Mucosa of stomach (tissue), 1 donor: Measurements from ENCODE around the gene TOLLIP.

ENCODE experiments used
- H3K27me3 ChIP-seq: one replicate; pipeline ENCODE4 v1.7.0; 2013; ENCODE audit warnings: mild to moderate bottlenecking, low read length; ENCODE audit not compliant: control insufficient read depth, insufficient read depth
- H3K36me3 ChIP-seq: one replicate; pipeline ENCODE4 v1.7.0; 2013; ENCODE audit warnings: low read length; ENCODE audit not compliant: control insufficient read depth, insufficient read depth
- H3K4me1 ChIP-seq: one replicate; pipeline ENCODE4 v1.7.0; 2013; ENCODE audit warnings: mild to moderate bottlenecking, low read length; ENCODE audit not compliant: control insufficient read depth, insufficient read depth
- H3K4me3 ChIP-seq: one replicate; pipeline ENCODE4 v1.7.0; 2013; ENCODE audit warnings: low read length
- H3K9ac ChIP-seq: one replicate; pipeline ENCODE4 v1.7.0; 2013; ENCODE audit warnings: mild to moderate bottlenecking, low read length, moderate library complexity
- H3K9me3 ChIP-seq: one replicate; pipeline ENCODE4 v1.7.0; 2013; ENCODE audit warnings: mild to moderate bottlenecking, low read length, moderate library complexity; ENCODE audit not compliant: control insufficient read depth
- donor health status: Pancreatic carcinoma.

The TOLLIP gene

DNA sequence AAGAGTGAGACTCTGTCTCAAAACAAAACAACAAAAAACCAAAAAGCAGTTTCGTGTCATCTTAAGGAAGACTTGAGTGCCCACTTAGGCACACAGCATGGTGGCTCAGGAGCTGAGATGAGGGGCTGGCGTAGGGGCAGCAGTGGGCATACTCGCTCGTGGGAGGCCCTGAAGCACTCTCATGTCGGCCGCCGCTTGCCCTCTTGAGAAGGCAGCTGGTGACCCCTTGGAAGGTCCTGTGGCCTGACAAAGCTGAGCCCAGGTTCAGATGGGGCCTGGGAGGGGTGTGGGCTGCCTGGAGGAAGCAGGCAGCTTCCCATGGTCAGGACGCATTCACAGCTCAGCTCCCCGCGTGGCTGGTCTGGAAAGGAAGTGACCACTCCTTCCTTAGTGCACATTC, 71.6 kb downstream of the TOLLIP start:
- Histone ChIP-seq H3K4me3 (no peak overlapping the region), H3K9me3 (no peaks in the 10 kb centered on the region)

DNA sequence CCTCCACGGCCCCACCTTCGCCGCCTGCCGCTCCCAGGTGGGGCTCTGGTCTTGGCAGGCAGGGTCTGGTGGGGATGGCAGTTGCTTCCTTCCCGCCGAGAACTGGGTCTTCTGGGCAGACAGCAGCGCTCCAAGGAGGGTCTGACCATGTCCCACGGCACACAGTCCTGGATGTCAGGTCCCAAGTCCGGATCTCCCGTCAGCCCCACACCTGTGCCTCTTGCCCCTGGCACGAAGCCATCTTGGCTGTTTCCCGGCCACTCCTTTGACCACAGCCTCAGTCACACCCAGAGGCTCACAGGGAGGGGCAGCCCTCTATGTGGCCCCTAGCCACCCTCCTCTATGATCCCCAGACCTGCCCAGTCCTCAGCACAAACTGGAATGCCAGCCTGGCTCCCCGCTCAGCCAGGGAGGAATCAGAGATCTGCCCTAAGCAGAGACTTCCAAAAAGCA, 72.3 kb downstream of the TOLLIP start:
- Histone ChIP-seq H3K27me3 (peaks cover 6% of the 10 kb centered on the region), H3K4me3 (no peak overlapping the region), H3K9ac (no peak overlapping the region), H3K9me3 (no peaks in the 10 kb centered on the region), H3K4me1 (peaks cover 20% of the 10 kb centered on the region), H3K36me3 (no peaks in the 10 kb centered on the region)

More for the DNA sequence above, 71.6 kb downstream of the TOLLIP start:
- Histone ChIP-seq H3K9ac (no peak overlapping the region), H3K27me3 (peaks cover 6% of the 10 kb centered on the region), H3K4me1 (peaks cover 20% of the 10 kb centered on the region), H3K36me3 (no peaks in the 10 kb centered on the region)

DNA sequence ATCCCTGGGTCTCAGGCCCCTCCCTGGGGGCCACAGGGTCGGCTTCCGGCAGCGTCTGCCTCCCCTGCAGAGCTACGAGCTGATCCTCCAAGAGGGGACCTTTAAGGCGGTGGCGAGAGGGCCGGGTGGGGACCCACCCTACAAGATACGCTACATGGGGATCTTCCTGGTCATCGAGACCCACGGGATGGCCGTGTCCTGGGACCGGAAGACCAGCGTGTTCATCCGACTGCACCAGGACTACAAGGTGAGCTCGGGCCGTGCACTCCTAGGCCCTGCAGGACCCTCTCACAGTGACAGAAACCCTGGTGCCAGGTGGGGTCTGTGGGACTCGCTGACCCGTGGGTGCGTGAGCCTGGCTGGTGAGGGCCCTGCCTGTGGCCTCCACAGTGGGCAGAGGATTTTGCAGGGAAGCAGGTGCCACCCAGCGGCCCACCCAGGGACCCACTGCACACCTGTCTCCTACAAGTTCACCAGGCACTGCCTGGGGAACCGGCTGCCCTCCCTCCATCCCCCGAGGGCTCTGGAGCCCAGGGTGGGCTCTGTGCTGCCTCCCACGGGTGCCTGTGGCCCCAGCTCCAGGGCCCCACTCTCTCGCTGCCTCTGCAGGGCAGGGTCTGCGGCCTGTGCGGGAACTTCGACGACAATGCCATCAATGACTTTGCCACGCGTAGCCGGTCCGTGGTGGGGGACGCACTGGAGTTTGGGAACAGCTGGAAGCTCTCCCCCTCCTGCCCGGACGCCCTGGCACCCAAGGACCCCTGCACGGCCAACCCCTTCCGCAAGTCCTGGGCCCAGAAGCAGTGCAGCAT, 72.9 kb downstream of the TOLLIP start:
- Histone ChIP-seq H3K9ac (no peak overlapping the region), H3K4me3 (no peak overlapping the region), H3K27me3 (peaks cover 6% of the 10 kb centered on the region), H3K9me3 (no peaks in the 10 kb centered on the region), H3K4me1 (peaks cover 20% of the 10 kb centered on the region), H3K36me3 (no peaks in the 10 kb centered on the region)

DNA sequence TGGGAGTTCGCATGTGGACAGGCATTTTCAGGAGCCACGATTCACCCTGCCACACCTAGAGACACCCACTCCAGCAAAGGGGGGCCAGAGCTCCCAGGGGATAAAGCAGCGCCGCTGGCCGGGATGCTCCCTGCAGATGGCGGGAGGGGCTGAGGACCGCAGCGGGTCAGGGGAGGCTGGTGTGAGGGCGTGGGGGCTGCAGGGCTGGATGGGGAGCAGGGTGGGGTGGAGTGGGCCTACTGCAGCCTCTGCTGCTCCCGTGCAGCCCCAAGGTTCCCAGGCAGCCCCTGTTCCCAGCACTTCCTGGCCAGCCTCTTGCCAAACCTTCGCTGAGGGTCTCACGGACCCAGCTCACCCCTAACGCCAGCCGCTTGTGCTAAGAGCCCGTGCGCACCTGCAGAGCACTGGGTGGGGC, 73.5 kb downstream of the TOLLIP start:
- Histone ChIP-seq H3K4me1 (peaks cover 20% of the 10 kb centered on the region), H3K27me3 (peaks cover 6% of the 10 kb centered on the region), H3K4me3 (no peak overlapping the region), H3K36me3 (no peaks in the 10 kb centered on the region), H3K9ac (no peak overlapping the region), H3K9me3 (no peaks in the 10 kb centered on the region)

DNA sequence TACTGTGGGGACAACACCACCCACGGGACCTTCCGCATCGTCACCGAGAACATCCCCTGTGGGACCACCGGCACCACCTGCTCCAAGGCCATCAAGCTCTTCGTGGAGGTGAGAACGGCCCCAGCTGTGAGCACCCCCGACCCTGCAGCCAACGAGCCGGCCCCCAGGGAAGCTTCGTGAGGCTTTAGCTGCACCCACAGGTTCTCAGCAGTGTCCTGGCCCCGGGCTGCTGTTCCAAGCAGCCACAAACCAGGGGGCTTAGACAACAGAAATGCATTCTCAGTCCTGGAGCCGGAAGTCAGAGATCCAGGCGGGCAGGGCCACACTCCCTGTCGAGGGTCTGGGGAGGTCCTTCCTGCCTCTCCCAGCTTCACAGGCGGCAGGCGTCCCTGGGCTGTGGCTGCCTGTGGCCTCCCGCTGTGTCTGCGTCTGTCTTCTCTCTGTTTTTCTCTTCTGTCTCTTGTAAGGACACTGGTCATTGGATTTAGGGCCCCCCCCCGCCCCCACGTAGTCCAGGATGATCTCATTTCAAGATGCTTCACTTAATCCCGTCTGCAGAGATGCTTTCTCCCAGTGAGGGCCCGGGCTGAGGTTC, 74.0 kb downstream of the TOLLIP start:
- no peak overlapping the region for H3K4me3 ChIP-seq
- no peak overlapping the region for H3K9ac ChIP-seq
- peaks cover 20% of the 10 kb centered on the region for H3K4me1 ChIP-seq
- no peaks in the 10 kb centered on the region for H3K9me3 ChIP-seq
- peaks cover 6% of the 10 kb centered on the region for H3K27me3 ChIP-seq
- no peaks in the 10 kb centered on the region for H3K36me3 ChIP-seq

DNA sequence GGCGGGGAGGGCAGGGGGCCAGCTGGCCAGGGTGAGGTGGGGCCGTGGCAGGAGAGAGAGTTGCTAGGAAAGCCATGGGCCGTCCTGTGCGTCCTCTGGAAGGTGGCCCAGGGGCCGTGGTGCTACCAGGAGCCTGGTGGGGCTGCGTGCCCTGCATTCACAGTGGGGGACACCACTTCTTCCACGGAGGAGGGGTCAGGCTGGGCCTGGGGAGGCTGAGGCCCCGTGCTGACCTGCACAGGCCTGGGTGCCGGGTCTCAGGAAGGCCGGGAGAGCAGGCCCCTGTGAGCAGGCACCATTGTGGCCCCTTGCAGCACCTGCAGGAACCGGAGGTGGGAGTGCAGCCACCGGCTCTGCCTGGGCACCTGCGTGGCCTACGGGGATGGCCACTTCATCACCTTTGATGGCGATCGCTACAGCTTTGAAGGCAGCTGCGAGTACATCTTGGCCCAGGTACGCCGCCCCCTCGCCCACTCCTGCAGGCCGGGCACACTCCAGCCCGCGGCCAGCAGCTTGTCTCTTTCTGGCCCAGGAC, 74.6 kb downstream of the TOLLIP start:
- Histone ChIP-seq H3K9ac (no peak overlapping the region), H3K9me3 (no peaks in the 10 kb centered on the region), H3K36me3 (no peaks in the 10 kb centered on the region), H3K4me1 (peaks cover 20% of the 10 kb centered on the region), H3K27me3 (peaks cover 6% of the 10 kb centered on the region), H3K4me3 (no peak overlapping the region)

DNA sequence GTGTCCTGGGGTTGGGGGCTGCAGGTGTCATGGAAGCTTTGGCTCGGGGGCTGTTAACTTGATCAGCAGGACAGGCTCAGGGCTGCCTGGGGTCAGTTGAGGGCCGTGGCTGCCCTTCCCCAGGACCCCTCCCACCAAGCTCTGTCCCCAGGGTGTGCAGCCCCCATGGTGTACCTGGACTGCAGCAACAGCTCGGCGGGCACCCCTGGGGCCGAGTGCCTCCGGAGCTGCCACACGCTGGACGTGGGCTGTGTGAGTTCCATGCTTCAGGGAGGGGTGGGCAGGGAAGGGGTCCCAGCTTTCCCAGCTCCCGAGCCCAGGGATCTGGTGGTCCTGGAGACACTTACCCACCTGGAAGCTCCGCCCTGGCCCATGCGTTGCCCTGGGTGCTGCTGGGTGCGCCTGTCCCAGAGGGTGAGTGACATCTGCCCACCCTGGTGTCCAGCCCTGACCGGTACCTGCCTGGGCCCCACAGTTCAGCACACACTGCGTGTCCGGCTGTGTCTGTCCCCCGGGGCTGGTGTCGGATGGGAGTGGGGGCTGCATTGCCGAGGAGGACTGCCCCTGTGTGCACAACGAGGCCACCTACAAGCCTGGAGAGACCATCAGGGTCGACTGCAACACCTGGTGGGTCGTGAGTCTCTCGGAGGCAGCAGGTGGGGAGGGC, 75.2 kb downstream of the TOLLIP start:
- no peaks in the 10 kb centered on the region for H3K9me3 ChIP-seq
- no peak overlapping the region for H3K9ac ChIP-seq
- no peak overlapping the region for H3K4me3 ChIP-seq
- H3K4me1 ChIP-seq, result peaks cover 20% of the 10 kb centered on the region
- H3K27me3 ChIP-seq, result peaks cover 6% of the 10 kb centered on the region
- no peaks in the 10 kb centered on the region for H3K36me3 ChIP-seq

DNA sequence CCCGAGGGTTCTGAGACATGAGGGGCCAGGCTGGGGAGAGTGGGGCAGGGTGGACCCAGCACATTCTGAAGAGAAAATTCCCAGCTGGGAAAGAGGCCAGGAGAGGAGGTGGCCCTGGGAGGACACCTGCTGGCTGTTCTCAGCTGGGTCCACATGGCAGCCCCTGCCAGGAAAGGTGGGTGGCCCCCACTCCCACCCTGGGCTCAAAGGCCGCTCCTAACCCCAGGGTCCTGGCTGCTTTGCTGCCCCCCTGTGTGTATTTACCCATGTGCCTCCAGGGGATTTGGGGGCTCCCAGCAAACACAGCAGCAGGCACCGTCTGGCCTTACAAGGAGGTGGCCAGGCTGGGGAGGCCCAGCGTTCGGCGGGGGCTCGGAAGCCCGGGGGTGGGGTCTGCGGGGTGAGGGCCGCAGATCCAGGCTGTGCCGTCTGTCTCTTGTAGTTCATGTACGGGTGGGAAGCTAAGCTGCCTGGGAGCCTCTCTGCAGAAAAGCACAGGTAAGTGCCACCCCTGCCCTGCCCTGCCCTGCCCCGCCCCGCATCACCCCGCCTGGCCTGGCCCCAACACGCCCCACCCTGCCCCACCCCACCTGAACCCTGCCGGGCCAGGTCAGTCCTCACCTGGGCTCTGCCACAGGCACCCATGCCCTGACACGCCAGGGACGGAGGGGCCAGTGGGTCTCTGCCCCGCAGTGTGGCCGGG, 75.9 kb downstream of the TOLLIP start:
- H3K4me3 ChIP-seq, result no peak overlapping the region
- H3K9ac ChIP-seq, result no peak overlapping the region
- no peaks in the 10 kb centered on the region for H3K9me3 ChIP-seq
- peaks cover 16% of the 10 kb centered on the region for H3K4me1 ChIP-seq
- no peaks in the 10 kb centered on the region for H3K36me3 ChIP-seq
- peaks cover 5% of the 10 kb centered on the region for H3K27me3 ChIP-seq

DNA sequence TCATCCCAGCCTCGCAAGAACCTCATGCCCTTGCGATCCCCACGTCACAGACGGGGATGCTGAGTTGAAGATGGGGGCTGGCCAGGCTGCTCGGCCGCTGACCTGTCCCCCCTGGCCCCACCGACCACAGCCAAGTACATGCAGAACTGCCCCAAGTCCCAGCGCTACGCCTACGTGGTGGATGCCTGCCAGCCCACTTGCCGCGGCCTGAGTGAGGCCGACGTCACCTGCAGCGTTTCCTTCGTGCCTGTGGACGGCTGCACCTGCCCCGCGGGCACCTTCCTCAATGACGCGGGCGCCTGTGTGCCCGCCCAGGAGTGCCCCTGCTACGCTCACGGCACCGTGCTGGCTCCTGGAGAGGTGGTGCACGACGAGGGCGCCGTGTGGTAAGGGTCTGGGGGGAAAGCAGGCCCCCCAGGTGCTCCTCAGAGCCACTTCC, 76.5 kb downstream of the TOLLIP start:
- no peaks in the 10 kb centered on the region for H3K9me3 ChIP-seq
- H3K36me3 ChIP-seq, result no peaks in the 10 kb centered on the region
- H3K9ac ChIP-seq, result no peak overlapping the region
- H3K27me3 ChIP-seq, result peaks cover 3% of the 10 kb centered on the region
- H3K4me1 ChIP-seq, result peaks cover 15% of the 10 kb centered on the region
- no peak overlapping the region for H3K4me3 ChIP-seq

DNA sequence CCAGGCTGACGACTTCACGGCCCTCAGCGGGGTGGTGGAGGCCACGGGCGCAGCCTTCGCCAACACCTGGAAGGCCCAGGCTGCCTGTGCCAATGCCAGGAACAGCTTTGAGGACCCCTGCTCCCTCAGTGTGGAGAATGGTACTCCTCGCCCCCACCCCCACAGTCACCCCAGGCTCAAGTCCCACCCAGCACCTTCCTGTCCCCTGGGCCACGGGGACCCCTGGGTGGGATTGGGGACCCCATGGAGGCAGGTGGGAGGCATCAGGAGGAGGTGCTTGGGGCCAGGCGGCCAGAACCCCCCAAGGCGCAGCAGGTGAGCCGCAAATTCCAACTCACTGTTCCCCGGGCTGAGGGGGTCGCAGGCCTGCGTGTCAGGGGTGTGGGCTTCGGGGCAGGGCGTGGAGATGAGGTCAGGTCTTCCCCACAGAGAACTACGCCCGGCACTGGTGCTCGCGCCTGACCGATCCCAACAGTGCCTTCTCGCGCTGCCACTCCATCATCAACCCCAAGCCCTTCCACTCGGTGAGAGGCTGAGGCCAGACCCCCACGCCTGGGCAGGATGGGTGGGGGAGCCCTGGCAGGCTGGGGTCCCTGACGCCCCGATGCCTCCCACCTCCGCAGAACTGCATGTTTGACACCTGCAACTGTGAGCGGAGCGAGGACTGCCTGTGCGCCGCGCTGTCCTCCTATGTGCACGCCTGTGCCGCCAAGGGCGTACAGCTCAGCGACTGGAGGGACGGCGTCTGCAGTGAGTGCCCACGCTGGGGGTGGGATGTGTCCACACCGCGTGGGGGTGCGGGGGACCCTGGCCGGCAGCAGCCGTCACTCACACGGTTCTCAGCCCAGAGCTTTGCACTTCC, 77.2 kb downstream of the TOLLIP start:
- H3K36me3 ChIP-seq, result no peaks in the 10 kb centered on the region
- H3K4me1 ChIP-seq, result peaks cover 11% of the 10 kb centered on the region
- no peak overlapping the region for H3K9ac ChIP-seq
- H3K4me3 ChIP-seq, result no peak overlapping the region
- peaks cover 1% of the 10 kb centered on the region for H3K27me3 ChIP-seq
- no peaks in the 10 kb centered on the region for H3K9me3 ChIP-seq

DNA sequence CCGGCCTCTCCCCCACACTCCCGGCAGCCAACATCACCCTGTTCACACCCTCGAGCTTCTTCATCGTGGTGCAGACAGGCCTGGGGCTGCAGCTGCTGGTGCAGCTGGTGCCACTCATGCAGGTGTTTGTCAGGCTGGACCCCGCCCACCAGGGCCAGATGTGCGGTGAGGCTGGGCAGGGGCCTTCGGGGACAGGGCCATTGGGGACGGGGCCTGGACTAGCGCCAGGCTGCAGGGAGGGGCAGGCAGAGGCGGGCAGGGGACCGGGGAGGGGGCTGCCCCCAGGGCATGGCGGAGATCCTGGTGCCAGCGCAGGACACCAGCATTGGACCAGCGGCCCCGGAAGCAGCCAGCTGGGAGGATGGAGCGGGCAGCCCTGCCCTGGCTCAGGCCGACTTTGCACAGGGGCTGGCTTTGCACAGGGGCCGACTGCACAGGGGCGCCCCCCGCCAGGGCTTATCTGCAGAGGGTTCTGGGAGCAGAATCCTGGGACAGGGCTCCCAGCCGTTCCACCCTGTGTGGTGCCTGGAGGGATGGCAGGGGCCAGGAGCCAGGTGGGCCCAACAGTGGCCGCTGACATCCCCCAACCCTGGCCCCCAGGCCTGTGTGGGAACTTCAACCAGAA, 77.9 kb downstream of the TOLLIP start:
- no peak overlapping the region for H3K4me3 ChIP-seq
- no peaks in the 10 kb centered on the region for H3K27me3 ChIP-seq
- H3K36me3 ChIP-seq, result no peaks in the 10 kb centered on the region
- H3K9me3 ChIP-seq, result no peaks in the 10 kb centered on the region
- H3K9ac ChIP-seq, result no peak overlapping the region
- H3K4me1 ChIP-seq, result peaks cover 6% of the 10 kb centered on the region
